Measurements from ENCODE around the gene PDE8B.

Gene PDE8B

DNA sequence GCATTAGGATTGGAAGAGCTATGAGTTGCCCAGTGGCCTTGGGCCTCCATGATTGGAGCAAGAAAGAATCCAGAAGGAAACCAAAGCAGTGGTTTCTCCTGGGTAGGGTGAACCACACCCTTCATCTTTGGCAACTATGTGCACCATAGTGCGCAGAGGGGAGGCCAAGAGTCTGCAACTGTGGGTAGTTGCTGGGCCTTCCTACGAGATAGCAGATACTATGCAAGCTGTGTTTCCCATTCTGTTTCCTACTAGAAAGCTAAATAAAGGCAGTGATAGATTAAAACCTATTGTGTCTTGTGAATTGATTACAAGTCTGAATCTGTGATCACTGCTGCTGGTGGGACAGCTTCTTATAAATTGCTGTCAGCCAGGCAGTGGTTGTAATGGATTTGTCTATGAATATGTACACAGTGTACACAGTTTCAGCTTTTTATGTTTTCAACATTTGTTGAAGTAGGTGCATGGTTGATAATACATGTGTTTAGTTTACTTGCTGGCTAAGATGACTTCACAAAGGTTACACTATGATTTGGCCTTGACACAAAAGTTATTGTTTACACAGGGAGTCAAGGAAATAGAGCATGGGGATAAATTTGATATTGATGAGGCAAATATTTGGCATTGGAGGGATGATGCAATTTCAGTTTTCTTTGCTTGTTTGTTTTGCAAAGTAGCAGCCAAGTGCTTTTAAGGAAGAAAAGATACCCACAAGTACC, 23.7 kb upstream of the PDE8B start:
- DNase-seq (ENCODE audit: low spot score) = no peak

- no peak for DNase-seq (ENCODE audit: low spot score)
Observed at GRCh38 chr5:77189421-77189820, 21.1 kb upstream of the PDE8B start.

DNA sequence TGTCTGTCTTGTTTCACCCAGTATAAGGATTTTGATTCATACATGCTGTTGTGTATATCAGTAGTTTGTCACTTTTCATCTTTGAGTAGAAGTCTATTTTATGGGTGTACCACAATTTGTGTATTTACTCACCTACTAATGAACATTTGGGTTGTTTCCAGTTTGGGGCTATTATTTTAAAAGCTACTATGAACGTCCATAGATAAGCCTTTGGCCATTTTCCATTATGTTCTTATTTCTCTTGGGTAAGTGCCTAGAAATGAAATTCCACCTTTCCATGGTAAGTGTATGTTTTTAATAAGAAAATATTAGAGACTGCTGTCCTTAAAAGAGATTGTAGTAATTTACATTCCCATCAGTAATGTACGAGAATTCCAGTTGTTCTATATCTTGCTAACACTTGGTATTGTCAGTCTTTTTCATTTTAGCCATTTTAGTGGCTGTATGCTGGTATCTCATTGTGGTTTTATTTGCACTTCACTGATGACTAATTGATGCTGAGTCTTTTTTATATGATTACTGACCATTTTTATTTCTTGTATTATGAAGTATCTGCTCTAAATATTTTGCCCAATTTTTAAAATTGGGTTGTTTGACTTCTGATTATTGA, 17.9 kb upstream of the PDE8B start:
- DNase-seq (ENCODE audit: low spot score) = no peak

DNA sequence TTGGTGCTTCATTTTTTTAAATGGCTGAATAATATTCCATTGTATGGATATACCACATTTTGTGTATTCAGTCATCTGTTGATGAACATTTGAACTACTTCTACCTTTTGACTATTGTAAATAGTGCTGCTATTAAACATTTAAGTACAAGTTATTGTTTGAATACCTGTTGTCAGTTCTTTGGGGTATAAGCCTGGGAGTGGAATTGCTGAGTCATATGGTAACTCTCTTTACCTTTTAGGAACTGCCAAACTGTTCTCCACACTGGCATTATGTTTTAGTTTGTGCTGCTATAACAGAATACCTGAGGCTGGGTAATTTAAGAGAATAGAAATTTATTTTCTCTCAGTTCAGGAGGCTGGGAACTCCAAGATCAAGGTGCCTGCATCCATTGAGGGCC, 15.7 kb upstream of the PDE8B start:
- no peak for DNase-seq (ENCODE audit: low spot score)

DNA sequence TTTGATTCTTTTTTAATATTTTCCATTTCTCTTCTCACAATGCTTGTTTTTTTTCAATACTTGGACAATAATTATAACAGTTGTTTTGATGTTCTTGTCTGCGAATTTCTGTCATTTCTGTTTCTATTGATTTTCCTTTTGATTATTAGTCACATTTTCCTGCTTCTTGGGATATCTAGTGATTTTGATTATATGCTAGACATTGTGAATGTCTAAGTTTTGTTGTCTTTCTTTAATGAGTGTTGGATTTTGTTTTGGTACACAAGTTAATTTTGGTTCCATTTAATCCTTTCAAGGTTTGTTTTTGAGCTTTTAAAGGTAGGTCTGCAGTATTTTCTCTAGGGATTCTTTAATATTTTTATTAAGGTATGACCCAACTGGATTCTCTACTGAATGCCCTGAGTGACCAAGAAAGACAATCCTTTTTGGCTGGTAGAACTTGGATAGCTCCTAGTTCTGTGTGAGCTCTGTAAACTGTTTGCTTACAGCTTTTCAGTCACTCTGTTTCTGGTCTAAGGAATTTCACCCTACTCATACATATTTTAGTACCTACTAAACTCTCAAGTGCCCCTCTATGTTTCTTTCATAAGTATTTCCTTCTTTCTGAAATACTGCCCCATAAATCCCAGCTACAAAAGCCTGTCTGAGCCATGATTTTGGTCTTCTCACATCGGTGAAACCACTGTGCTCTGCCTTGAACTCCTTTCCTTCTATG, 12.5 kb upstream of the PDE8B start:
- no peak for DNase-seq (ENCODE audit: low spot score)

- no peak for DNase-seq (ENCODE audit: low spot score)
Observed at GRCh38 chr5:77200663-77201062, 9.8 kb upstream of the PDE8B start.

GRCh38 chr5:77202145-77202544, 8.3 kb upstream of the PDE8B start:
- DNase-seq (ENCODE audit: low spot score) = no peak

- no peak for DNase-seq (ENCODE audit: low spot score)
Observed at GRCh38 chr5:77204967-77205366, 5.5 kb upstream of the PDE8B start.

- DNase-seq (ENCODE audit: low spot score) = no peak
Observed at GRCh38 chr5:77208507-77209163, 1.8 kb upstream of the PDE8B start.

DNA sequence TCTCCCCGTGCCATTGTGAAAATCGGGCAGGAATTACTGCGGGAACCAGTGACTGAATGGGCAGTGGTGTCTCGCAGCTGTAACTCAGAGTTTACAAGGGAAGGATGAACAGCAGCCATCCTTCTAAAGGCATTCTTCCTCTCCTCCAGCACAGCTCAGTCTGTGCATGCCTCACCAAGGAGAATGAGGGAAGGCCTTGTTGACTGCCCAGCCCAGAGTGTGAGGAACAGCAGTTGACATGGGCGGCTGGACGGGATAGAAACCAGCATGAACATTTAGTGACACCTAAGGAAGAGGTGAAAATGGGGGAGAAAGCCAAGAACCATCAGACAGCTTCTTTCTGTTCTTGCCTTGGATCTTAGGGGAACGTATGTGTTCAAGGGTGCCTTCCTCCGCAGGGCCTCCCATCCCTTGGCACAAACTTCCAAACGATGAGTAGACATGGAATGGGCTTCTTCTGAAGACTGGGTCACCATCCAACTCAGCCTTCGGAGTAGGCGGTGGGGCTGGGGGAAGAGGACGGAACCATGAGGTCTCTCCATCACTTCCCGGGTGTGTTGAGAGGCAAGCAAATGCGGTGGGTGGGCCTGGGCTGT, 887 bp upstream of the PDE8B start:
- DNase-seq (ENCODE audit: low spot score) = no peak

DNA sequence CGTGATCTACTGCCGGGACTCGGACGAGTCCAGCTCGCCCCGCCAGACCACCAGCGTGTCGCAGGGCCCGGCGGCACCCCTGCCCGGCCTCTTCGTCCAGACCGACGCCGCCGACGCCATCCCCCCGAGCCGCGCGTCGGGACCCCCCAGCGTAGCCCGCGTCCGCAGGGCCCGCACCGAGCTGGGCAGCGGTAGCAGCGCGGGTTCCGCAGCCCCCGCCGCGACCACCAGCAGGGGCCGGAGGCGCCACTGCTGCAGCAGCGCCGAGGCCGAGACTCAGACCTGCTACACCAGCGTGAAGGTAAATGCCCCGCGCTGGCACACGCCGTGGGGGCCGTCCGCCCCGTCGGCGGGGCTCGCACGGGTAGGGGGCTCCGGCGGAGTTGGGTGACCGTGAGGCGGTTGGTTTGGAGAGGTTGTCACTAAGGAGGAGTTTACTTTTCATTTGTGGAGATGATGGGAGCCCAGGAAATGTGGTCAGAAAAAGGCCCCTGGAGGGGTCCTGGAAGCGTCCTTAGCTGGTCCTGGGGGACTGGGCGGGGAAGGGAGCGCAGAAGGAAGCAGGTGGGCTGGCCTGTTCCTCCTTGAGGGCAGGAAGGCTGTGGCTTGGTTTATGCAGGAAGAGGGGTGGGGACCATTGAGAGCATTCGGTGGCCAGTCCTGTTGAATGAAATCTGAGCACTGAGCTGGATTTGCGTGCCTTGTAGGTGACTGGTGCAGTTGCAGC, 647 bp downstream of the PDE8B start:
- DNase-seq (ENCODE audit: low spot score) = no peak

GRCh38 chr5:77211691-77212047, 1.2 kb downstream of the PDE8B start:
- no peak for DNase-seq (ENCODE audit: low spot score)

- DNase-seq (ENCODE audit: low spot score) = no peak
Observed at GRCh38 chr5:77213601-77214000, 3.1 kb downstream of the PDE8B start.

DNA sequence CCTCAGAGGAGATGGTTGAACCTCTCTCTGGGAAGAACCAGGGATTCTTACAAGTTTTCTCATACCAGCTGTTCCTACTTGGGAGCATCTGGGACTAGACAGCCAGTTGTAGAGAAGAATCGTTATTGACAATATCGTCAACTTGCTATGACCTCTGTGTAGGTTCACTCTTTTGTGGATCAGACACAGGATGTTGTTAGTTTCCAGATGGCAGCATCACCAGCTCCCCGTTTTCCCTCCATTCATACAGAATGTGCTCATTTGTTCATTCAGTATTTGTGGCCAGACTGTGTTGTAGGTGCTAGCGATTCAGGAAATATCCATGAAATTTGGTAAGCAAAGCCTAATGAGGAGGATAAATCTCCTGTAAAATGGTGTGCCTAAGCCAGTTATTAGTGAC, 3.7 kb downstream of the PDE8B start:
- no peak for DNase-seq (ENCODE audit: low spot score)

GRCh38 chr5:77218263-77218662, 7.8 kb downstream of the PDE8B start:
- DNase-seq (ENCODE audit: low spot score) = no peak

GRCh38 chr5:77221115-77221514, 10.6 kb downstream of the PDE8B start:
- no peak for DNase-seq (ENCODE audit: low spot score)

GRCh38 chr5:77222722-77223121, 12.2 kb downstream of the PDE8B start:
- DNase-seq (ENCODE audit: low spot score) = no peak

DNA sequence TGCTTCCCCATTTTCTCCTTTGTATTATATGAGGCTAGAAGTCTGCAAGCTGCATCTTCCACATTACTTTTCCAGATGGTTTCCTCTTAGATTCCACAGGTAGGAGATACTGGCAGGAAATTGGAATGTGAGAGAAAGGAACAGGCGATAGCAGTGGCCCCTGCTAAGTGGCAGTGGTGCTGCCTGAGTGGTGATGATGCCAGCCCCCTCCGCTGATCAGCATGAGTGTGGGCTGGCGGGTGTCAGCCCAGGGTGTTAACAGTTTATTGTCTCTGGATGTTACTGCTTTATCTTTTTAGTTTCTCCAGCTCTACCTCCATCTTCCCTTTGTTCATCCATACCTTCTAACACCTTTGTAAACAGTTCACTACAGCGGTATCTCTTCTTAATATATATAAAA, 13.2 kb downstream of the PDE8B start:
- DNase-seq (ENCODE audit: low spot score) = no peak

DNA sequence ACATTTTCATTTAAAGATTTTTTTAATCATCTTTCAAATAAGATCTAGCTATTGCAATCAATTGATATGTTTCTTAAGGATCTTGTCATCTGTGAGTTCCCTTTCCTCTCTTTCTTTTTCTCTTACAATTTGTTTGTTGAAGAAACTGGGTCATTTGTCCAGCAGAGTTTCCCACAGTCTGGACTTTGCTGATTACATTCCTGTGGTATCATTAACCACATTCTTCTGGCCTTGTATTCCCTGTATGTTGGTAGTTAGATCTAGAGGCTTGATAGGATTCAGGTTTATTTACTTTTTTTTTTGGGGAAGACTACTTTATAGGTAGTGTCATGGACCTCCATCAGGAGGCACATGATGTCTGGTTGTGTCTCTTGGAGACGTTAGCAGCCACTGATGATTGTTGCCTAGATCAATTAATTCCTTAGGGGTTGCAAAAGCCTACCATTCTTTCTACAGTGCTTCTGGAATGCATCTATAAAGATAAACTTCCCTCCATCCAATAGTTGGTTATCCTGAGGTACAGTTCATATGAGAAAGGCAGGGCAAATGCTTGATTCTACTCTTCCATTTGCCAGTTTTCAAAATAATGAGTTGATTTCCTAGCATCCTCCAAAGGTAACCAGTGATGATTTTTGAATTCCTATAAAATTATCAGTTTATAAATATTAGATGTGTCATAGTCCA, 14.3 kb downstream of the PDE8B start:
- no peak for DNase-seq (ENCODE audit: low spot score)

DNA sequence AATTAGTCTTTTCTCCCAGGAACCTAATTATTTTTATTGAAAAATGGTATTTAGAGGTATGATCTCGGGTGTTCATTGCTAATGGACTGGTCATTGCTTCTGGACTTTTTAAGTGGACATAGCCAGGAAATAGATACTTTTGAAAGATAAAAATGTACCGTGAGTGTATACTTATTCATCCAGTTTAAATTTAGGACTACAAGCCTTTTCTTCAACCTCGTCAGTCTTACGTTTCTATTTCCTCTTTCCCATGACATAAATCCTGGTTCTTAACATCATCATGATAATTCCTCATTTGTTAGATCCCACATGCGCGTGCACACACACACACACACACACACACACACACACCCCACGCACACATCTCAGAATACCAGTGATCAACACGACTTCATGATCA, 15.1 kb downstream of the PDE8B start:
- no peak for DNase-seq (ENCODE audit: low spot score)

DNA sequence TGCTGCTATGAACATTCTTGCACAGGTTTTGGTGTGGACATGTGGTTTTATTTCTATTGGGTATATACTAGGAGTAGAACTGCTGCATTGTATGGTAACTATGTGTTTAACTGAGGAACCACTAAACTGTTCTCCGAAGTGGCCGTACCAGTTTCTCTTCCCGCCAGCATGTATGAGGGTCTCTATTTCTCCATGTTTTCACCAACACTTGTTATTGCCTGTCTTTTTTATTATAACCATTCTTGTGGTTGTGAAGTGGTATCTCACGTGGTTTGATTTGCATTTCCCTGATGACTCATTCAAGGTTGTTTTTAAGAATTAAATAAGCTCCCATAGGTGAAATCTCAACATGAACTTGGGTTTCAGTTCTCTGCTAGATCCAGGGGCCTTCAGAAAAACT, 19.4 kb downstream of the PDE8B start:
- DNase-seq (ENCODE audit: low spot score) = no peak
